ENCODE measurements around the gene PRKG1. TPM values are rescaled to one million over a fixed set of nuclear protein-coding genes. Genes with fewer than 3 reads are reported as not detected.

The PRKG1 gene
- polyA plus RNA-seq, 1 donor (not counting 4 experiments of a cell fraction or from before 2014, with no cell fraction given), result 0.24 TPM

DNA sequence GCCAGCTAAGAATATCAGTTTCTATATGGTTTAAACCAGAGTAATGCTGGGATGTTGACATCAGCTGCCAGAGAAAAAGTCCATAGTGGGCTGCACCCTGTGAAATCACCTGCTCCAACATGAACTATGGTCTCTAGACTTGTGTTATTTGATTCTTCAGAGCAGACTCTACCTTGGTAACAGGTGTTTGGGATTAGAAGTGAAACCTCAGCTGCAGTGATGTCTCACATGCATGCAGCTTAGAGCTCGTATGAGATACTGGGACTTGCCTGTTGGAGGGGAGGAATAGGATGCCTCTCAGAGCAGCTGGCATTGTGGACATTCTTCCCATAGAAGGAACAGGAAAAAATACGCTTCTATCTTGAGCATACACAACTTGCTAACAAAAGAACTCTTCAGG is 912.2 kb downstream of the PRKG1 start:
- no peaks in the 10 kb centered on the region for H3K9me1 ChIP-seq (ENCODE audit: control insufficient read depth, extremely low read depth, insufficient read depth, low read length)
- no peak overlapping the region for H3K9ac ChIP-seq (ENCODE audit: control insufficient read depth, extremely low read depth, insufficient read depth, low read length)
- H3K4me2 ChIP-seq (ENCODE audit: control insufficient read depth, extremely low read depth, insufficient read depth, low read depth, low read length), result no peak overlapping the region
- H3K79me2 ChIP-seq (ENCODE audit: control insufficient read depth, insufficient read depth, low read length), result no peaks in the 10 kb centered on the region
- H4K20me1 ChIP-seq (ENCODE audit: control insufficient read depth, extremely low read depth, insufficient read depth, low read length), result no peaks in the 10 kb centered on the region
- no peaks in the 10 kb centered on the region for H3K36me3 ChIP-seq (ENCODE audit: control insufficient read depth in 2 of 2, extremely low read depth in 1 of 2, insufficient read depth in 2 of 2, low read length in 2 of 2)
- no peaks in the 10 kb centered on the region for H3K4me1 ChIP-seq (ENCODE audit: control insufficient read depth, extremely low read depth, insufficient read depth, low read length)
- no peaks in the 10 kb centered on the region for H3K27me3 ChIP-seq (ENCODE audit: control insufficient read depth, extremely low read depth, insufficient read depth, low read length)
- DNase-seq (ENCODE audit: low read depth, low spot score), result no peak
- H2AFZ ChIP-seq (ENCODE audit: control insufficient read depth, low read length), result no peak overlapping the region
- FAIRE-seq, result no peak
- no peak overlapping the region for H3K4me3 ChIP-seq (ENCODE audit: control insufficient read depth in 2 of 3, extremely low read depth in 1 of 3, insufficient read depth in 2 of 3, low read depth in 1 of 3, low read length in 3 of 3)
- H3K9me3 ChIP-seq (ENCODE audit: control insufficient read depth, low read depth, low read length), result no peaks in the 10 kb centered on the region
- dilution Hi-C loops (cut with MboI; ENCODE audit: extremely low pct_ligation_motif_present, low sequenced_read_pairs), result loop anchor here (25.0 kb wide), 1 partner anchor 226 kb away; no protein-coding TSS in a partner anchor
- H3K27ac ChIP-seq (ENCODE audit: control insufficient read depth, insufficient read depth, low read length), result no peak overlapping the region
- TF ChIP-seq EZH2 (IDR thresholded peaks at IDR 0.05; ENCODE audit: low read length), result no peak
- TF ChIP-seq, protein P1, sequence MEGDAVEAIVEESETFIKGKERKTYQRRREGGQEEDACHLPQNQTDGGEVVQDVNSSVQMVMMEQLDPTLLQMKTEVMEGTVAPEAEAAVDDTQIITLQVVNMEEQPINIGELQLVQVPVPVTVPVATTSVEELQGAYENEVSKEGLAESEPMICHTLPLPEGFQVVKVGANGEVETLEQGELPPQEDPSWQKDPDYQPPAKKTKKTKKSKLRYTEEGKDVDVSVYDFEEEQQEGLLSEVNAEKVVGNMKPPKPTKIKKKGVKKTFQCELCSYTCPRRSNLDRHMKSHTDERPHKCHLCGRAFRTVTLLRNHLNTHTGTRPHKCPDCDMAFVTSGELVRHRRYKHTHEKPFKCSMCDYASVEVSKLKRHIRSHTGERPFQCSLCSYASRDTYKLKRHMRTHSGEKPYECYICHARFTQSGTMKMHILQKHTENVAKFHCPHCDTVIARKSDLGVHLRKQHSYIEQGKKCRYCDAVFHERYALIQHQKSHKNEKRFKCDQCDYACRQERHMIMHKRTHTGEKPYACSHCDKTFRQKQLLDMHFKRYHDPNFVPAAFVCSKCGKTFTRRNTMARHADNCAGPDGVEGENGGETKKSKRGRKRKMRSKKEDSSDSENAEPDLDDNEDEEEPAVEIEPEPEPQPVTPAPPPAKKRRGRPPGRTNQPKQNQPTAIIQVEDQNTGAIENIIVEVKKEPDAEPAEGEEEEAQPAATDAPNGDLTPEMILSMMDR (optimal IDR thresholded peaks at IDR 0.05 in 1 of 3, IDR thresholded peaks at IDR 0.05 in 1 of 3, conservative IDR thresholded peaks at IDR 0.05 in 1 of 3; ENCODE audit: extremely low read depth in 1 of 3, insufficient read depth in 2 of 3, low read length in 3 of 3), result no peak

DNA sequence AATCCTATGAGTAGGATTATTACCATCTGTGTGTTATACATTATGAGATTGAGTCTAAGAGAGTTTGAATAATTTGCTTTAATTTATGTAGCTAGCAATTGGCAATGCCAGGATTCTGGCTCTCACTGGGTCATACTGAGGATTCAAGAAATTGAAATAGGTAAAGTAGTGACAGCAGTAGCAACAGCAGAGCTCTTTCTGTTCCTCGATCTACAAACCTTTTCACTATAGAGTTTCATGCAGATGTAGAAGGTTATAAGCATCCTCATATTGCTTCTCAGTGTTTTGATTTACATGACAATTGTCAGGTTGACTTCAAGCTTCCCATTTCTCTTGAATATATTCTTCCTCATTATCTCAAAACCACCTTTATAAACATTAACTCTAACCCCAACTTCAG is 919.2 kb downstream of the PRKG1 start:
- H3K4me1 ChIP-seq (ENCODE audit: control insufficient read depth, extremely low read depth, insufficient read depth, low read length), result no peaks in the 10 kb centered on the region
- H3K27ac ChIP-seq (ENCODE audit: control insufficient read depth, insufficient read depth, low read length), result no peak overlapping the region
- H2AFZ ChIP-seq (ENCODE audit: control insufficient read depth, low read length), result no peak overlapping the region
- no peak overlapping the region for H3K4me2 ChIP-seq (ENCODE audit: control insufficient read depth, extremely low read depth, insufficient read depth, low read depth, low read length)
- no peak overlapping the region for H3K9ac ChIP-seq (ENCODE audit: control insufficient read depth, extremely low read depth, insufficient read depth, low read length)
- no peaks in the 10 kb centered on the region for H3K27me3 ChIP-seq (ENCODE audit: control insufficient read depth, extremely low read depth, insufficient read depth, low read length)
- no peaks in the 10 kb centered on the region for H3K79me2 ChIP-seq (ENCODE audit: control insufficient read depth, insufficient read depth, low read length)
- no peak for DNase-seq (ENCODE audit: low read depth, low spot score)
- H3K9me3 ChIP-seq (ENCODE audit: control insufficient read depth, low read depth, low read length), result no peaks in the 10 kb centered on the region
- dilution Hi-C loops (cut with MboI; ENCODE audit: extremely low pct_ligation_motif_present, low sequenced_read_pairs), result loop anchor here (25.0 kb wide), 1 partner anchor 219 kb away; no protein-coding TSS in a partner anchor
- FAIRE-seq, result no peak
- TF ChIP-seq EZH2 (IDR thresholded peaks at IDR 0.05; ENCODE audit: low read length), result no peak
- TF ChIP-seq, protein P1 (optimal IDR thresholded peaks at IDR 0.05 in 1 of 3, IDR thresholded peaks at IDR 0.05 in 1 of 3, conservative IDR thresholded peaks at IDR 0.05 in 1 of 3; ENCODE audit: extremely low read depth in 1 of 3, insufficient read depth in 2 of 3, low read length in 3 of 3), result no peak
- H3K4me3 ChIP-seq (ENCODE audit: control insufficient read depth in 2 of 3, extremely low read depth in 1 of 3, insufficient read depth in 2 of 3, low read depth in 1 of 3, low read length in 3 of 3), result no peak overlapping the region
- no peaks in the 10 kb centered on the region for H3K9me1 ChIP-seq (ENCODE audit: control insufficient read depth, extremely low read depth, insufficient read depth, low read length)
- H3K36me3 ChIP-seq (ENCODE audit: control insufficient read depth in 2 of 2, extremely low read depth in 1 of 2, insufficient read depth in 2 of 2, low read length in 2 of 2), result no peaks in the 10 kb centered on the region
- no peaks in the 10 kb centered on the region for H4K20me1 ChIP-seq (ENCODE audit: control insufficient read depth, extremely low read depth, insufficient read depth, low read length)

All from keratinocyte (primary cell).